GM06990 (cell line): ENCODE data around the gene ADCY1.

ENCODE experiments used
- DNase-seq: peaks from one replicate; pipeline ENCODE4 v3.0.0-alpha.2; 2011; ENCODE audit not compliant: insufficient read length; ENCODE audit errors: extremely low read depth
- H3K27me3 ChIP-seq: replicated peaks from 2 replicates; pipeline ENCODE4 v1.6.0; 2011; ENCODE audit warnings: low read length; ENCODE audit not compliant: control insufficient read depth, insufficient read depth
- H3K36me3 ChIP-seq: 2 replicates; pipeline ENCODE4 v1.5.1; 2011; ENCODE audit warnings: low read length; ENCODE audit not compliant: control insufficient read depth, insufficient read depth
- H3K4me3 ChIP-seq: replicated peaks from 2 replicates; pipeline ENCODE4 v1.5.1; 2011; ENCODE audit warnings: low read depth, mild to moderate bottlenecking, control low read depth, low read length
- TF ChIP-seq, protein P1 (sequence below): IDR thresholded peaks from 2 replicates; pipeline ENCODE4 v1.5.1; 2011; ENCODE audit warnings: low read length, control low read depth, mild to moderate bottlenecking, inconsistent platforms; ENCODE audit not compliant: insufficient read depth, poor library complexity, severe bottlenecking

ADCY1 gene

DNA sequence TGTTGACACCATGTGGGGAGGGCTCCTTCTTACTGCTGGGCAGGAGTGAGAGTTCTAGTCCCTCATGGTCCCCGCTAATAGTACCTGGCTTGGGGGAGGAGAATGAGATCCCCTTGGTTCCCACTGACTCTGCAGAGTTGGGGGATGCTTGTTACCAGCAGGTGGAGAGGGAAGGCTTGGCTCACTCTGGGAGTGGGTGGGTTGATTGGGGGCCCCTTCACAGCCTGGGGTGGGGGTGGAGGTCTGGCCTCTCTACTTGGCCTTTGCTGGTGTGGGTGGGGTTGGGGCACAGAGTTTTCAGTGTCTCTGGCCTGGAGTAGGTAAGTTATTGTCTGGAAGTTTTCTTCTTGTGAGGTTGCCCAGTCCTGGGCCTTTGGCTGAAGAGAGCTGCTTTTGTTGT lies 31.9 kb downstream of the ADCY1 start:
- DNase-seq: no peak
- no peaks in the 10 kb centered on the region for H3K27me3 ChIP-seq
- no peaks in the 10 kb centered on the region; the same call in 1 of the 2 replicates for H3K36me3 ChIP-seq
- no peak overlapping the region for H3K4me3 ChIP-seq
- TF ChIP-seq, protein P1, sequence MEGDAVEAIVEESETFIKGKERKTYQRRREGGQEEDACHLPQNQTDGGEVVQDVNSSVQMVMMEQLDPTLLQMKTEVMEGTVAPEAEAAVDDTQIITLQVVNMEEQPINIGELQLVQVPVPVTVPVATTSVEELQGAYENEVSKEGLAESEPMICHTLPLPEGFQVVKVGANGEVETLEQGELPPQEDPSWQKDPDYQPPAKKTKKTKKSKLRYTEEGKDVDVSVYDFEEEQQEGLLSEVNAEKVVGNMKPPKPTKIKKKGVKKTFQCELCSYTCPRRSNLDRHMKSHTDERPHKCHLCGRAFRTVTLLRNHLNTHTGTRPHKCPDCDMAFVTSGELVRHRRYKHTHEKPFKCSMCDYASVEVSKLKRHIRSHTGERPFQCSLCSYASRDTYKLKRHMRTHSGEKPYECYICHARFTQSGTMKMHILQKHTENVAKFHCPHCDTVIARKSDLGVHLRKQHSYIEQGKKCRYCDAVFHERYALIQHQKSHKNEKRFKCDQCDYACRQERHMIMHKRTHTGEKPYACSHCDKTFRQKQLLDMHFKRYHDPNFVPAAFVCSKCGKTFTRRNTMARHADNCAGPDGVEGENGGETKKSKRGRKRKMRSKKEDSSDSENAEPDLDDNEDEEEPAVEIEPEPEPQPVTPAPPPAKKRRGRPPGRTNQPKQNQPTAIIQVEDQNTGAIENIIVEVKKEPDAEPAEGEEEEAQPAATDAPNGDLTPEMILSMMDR: no peak

DNA sequence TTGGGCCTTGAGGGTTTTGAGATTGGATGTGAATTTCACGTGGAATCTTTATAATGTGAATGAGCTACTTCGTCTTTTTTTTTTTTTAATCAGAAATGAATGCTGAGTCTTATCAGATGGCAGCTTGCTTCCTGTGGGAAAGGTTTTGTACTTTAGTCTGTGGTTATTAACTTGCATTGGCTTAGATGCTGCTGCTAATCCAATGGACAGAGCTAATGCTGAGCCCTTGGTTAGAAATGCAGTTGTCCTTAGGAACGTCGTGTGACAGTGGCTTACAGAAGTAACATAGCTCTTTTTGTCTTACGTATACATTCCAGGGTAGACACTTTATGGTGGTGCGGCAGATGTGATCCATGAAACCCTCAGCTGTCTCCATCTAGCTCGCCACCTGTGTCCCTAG lies 32.8 kb downstream of the ADCY1 start:
- no peaks in the 10 kb centered on the region; the same call in 1 of the 2 replicates for H3K36me3 ChIP-seq
- no peak for DNase-seq
- H3K27me3 ChIP-seq: no peaks in the 10 kb centered on the region
- TF ChIP-seq, protein P1: no peak
- H3K4me3 ChIP-seq: no peak overlapping the region

DNA sequence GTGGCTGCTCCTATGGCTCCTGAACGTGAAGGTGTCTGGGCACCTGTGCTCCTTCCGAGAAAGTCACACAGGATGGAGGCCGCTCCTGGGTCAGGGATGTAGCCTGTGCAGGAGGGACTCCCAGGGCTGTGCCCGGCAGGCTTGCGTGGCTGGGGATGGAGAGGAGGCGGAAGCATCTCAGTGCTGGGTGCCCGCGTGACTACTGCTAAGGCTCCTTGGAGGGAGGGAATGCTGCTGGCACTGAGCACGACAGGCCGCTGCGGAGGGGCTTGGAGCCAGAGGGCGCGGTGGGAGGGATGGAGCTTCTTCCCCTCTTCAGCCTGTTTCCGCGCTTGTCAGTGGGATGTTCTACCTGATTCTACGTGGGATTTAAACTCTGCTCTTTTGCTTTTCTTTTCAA lies 35.0 kb downstream of the ADCY1 start:
- H3K36me3 ChIP-seq: no peaks in the 10 kb centered on the region; the same call in 1 of the 2 replicates
- TF ChIP-seq, protein P1: no peak
- no peak for DNase-seq
- H3K4me3 ChIP-seq: no peak overlapping the region
- no peaks in the 10 kb centered on the region for H3K27me3 ChIP-seq

DNA sequence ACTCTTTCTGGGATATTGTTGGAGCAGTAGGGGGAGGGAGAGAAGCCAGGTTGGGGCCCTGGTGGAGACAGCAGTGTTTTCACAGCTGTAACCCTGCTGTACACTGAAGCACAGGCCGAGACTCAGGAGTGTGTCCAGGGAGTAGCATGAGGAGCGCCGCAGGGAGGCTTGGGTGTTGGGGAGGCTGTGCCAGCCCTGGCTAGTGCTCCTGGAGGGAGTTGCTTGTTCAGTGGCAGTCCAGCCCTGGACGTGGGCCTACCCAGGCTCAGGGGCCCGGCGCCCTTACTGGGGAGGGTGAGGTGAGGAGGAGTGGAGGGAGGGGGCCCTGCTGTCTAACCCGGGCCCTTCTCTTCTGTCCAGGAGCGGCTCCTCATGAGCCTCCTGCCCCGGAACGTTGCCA lies 35.9 kb downstream of the ADCY1 start:
- no peak for DNase-seq
- no peaks in the 10 kb centered on the region for H3K27me3 ChIP-seq
- H3K4me3 ChIP-seq: no peak overlapping the region
- H3K36me3 ChIP-seq: no peaks in the 10 kb centered on the region; the same call in 1 of the 2 replicates
- TF ChIP-seq, protein P1: no peak

DNA sequence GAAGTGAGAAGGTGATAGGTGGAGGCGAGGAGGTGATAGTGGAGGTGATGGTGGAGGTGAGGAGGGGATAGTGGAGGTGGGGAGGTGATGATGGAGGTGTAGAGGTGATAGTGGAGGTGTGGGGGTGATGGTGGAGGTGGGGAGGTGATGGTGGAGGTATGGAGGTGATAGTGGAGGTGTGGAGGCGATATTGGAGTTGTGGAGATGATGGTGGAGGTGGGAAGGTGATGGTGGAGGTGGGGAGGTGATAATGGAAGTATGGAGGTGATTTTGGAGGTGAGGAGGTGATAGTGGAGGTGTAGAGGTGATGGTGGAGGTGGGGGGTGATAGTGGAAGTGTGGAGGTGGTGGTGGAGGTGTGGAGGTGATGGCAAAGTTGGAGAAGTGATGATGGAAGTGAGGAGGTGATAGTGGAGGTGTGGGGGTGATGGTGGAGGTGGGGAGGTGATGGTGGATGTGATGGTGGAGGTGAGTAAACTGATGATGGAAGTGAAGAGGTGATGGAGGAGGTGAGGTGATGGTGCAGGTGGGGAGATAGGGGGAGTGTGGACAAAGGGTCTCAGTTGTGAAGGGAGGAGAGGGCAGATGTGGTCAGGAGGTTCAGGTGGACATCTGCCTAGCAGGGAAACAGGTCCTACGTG lies 36.6 kb downstream of the ADCY1 start:
- DNase-seq: no peak
- Histone ChIP-seq H3K36me3 (no peaks in the 10 kb centered on the region; the same call in 1 of the 2 replicates), H3K27me3 (no peaks in the 10 kb centered on the region), H3K4me3 (no peak overlapping the region)
- TF ChIP-seq, protein P1: no peak

DNA sequence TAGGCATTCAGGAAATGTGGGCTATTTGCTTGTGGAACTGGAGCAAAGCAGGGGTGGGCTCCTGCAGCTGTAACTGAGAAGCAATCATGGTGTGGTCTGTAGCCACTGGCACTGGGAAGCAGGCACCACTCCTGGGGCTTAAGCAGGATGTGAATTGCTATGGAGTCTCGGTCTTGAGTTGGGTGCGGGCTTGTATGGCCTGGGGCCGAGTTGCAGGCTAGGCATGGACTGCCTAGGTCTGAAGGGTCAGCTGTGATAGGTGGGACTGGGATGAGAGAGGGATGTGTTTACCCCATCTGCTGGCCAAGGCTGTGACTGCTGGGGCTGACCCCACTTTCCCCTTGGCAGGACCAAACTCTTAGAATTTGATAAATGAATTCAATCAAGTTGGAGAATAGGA lies 43.0 kb downstream of the ADCY1 start:
- Histone ChIP-seq H3K4me3 (no peak overlapping the region), H3K27me3 (no peaks in the 10 kb centered on the region), H3K36me3 (no peaks in the 10 kb centered on the region; the same call in 1 of the 2 replicates)
- DNase-seq: no peak
- TF ChIP-seq, protein P1: no peak
